Osteoblast (primary cell): Measurements from ENCODE around the gene KCTD12. TPM values are rescaled to one million over a fixed set of nuclear protein-coding genes. Genes with fewer than 3 reads are reported as not detected.

Experiments used
- DNase-seq: peaks from one replicate; pipeline ENCODE4 v3.0.0; 2011; ENCODE audit warnings: low spot score, mixed read lengths; ENCODE audit not compliant: insufficient read length; ENCODE audit errors: missing footprints
- H2AFZ ChIP-seq: 2 replicates; pipeline ENCODE4 v1.6.0; 2011; ENCODE audit warnings: mild to moderate bottlenecking, low read length
- H3K27ac ChIP-seq: 2 replicates; pipeline ENCODE4 v1.5.1; 2011; ENCODE audit warnings: mild to moderate bottlenecking, low read depth, low read length, moderate library complexity
- H3K27me3 ChIP-seq: 2 replicates; pipeline ENCODE4 v1.6.0; 2012; ENCODE audit warnings: mild to moderate bottlenecking, control low read depth, inconsistent platforms, low read length, moderate library complexity; ENCODE audit not compliant: insufficient read depth
- H3K36me3 ChIP-seq: 2 replicates; pipeline ENCODE4 v1.5.1; 2011; ENCODE audit warnings: mild to moderate bottlenecking, low read length, control low read depth, moderate library complexity; ENCODE audit not compliant: insufficient read depth
- H3K4me1 ChIP-seq: 2 replicates; pipeline ENCODE4 v1.5.1; 2011; ENCODE audit warnings: mild to moderate bottlenecking, low read length, control low read depth, moderate library complexity; ENCODE audit not compliant: insufficient read depth
- H3K4me2 ChIP-seq: 2 replicates; pipeline ENCODE4 v1.6.0; 2011; ENCODE audit warnings: mild to moderate bottlenecking, low read length; ENCODE audit not compliant: insufficient read depth
- H3K4me3 ChIP-seq: fragments of 200-600 bp; sonication (generic); 3 replicates; pipeline ENCODE4 v1.5.1; 2012; ENCODE audit warnings: mild to moderate bottlenecking, low read length, inconsistent platforms; ENCODE audit not compliant: insufficient read depth
- H3K79me2 ChIP-seq: 2 replicates; pipeline ENCODE4 v1.6.0; 2012; ENCODE audit warnings: mild to moderate bottlenecking, low read length, control low read depth, inconsistent platforms; ENCODE audit not compliant: insufficient read depth
- H3K9me3 ChIP-seq: 2 replicates; pipeline ENCODE4 v1.5.1; 2011; ENCODE audit warnings: low read depth, low read length, control low read depth
- H4K20me1 ChIP-seq: 2 replicates; pipeline ENCODE4 v1.6.0; 2012; ENCODE audit warnings: mild to moderate bottlenecking, low read length, control low read depth; ENCODE audit not compliant: insufficient read depth
- CTCF ChIP-seq: IDR thresholded peaks from 2 replicates; pipeline ENCODE4 v1.5.1; 2011; ENCODE audit warnings: mild to moderate bottlenecking, low read depth, low read length, moderate library complexity; ENCODE audit errors: extremely low read depth
- total RNA-seq: library from RNA; depleted of rRNA; stranded (reverse); fragments of >200 nt; gene quantifications from 2 replicates; pipeline ENCODE4 v1.2.3, GENCODE V29; 2012

KCTD12 gene
- total RNA-seq, 1 donor = 29.0 TPM

- Histone ChIP-seq H2AFZ (no peak overlapping the region), H3K36me3 (no peaks in the 10 kb centered on the region), H4K20me1 (no peaks in the 10 kb centered on the region), H3K4me2 (no peak overlapping the region), H3K4me3 (no peak overlapping the region), H3K4me1 (no peaks in the 10 kb centered on the region), H3K27me3 (no peaks in the 10 kb centered on the region), H3K9me3 (peaks cover 2% of the 10 kb centered on the region), H3K79me2 (no peaks in the 10 kb centered on the region), H3K27ac (no peak overlapping the region)
- no peak for DNase-seq
- no peak for TF ChIP-seq CTCF
These were observed 43.1 kb upstream of the KCTD12 start for GRCh38 chr13:76929320-76929719.

GRCh38 chr13:76928456-76928855 lies 42.3 kb upstream of the KCTD12 start:
- H3K27me3 ChIP-seq = no peaks in the 10 kb centered on the region
- H3K4me1 ChIP-seq = no peaks in the 10 kb centered on the region
- H3K9me3 ChIP-seq = peaks cover 2% of the 10 kb centered on the region
- H2AFZ ChIP-seq = no peak overlapping the region
- H3K4me2 ChIP-seq = no peak overlapping the region
- no peaks in the 10 kb centered on the region for H3K79me2 ChIP-seq
- no peaks in the 10 kb centered on the region for H3K36me3 ChIP-seq
- TF ChIP-seq CTCF = no peak
- H3K4me3 ChIP-seq = no peak overlapping the region
- DNase-seq = no peak
- H3K27ac ChIP-seq = no peak overlapping the region
- no peaks in the 10 kb centered on the region for H4K20me1 ChIP-seq

- H3K79me2 ChIP-seq = no peaks in the 10 kb centered on the region
- TF ChIP-seq CTCF = no peak
- H3K4me3 ChIP-seq = no peak overlapping the region
- H3K4me1 ChIP-seq = no peaks in the 10 kb centered on the region
- H3K27ac ChIP-seq = no peak overlapping the region
- H3K4me2 ChIP-seq = no peak overlapping the region
- no peaks in the 10 kb centered on the region for H3K36me3 ChIP-seq
- no peaks in the 10 kb centered on the region for H3K27me3 ChIP-seq
- H4K20me1 ChIP-seq = no peaks in the 10 kb centered on the region
- peaks cover 2% of the 10 kb centered on the region for H3K9me3 ChIP-seq
- no peak overlapping the region for H2AFZ ChIP-seq
- DNase-seq = no peak
These were observed 41.8 kb upstream of the KCTD12 start for GRCh38 chr13:76927955-76928354.

GRCh38 chr13:76925115-76925514 lies 38.9 kb upstream of the KCTD12 start:
- H3K9me3 ChIP-seq = no peaks in the 10 kb centered on the region
- no peaks in the 10 kb centered on the region for H3K79me2 ChIP-seq
- H3K4me3 ChIP-seq = no peak overlapping the region
- no peaks in the 10 kb centered on the region for H4K20me1 ChIP-seq
- H3K27ac ChIP-seq = no peak overlapping the region
- H3K27me3 ChIP-seq = no peaks in the 10 kb centered on the region
- no peak overlapping the region for H3K4me2 ChIP-seq
- no peak overlapping the region for H2AFZ ChIP-seq
- no peaks in the 10 kb centered on the region for H3K4me1 ChIP-seq
- no peak for DNase-seq
- TF ChIP-seq CTCF = no peak
- H3K36me3 ChIP-seq = no peaks in the 10 kb centered on the region
